ENCODE results near the gene GRIN2A.

The GRIN2A gene

GRCh38 chr16:9846362-9847099 lies 335.7 kb downstream of the GRIN2A start:
- no peak for DNase-seq

- DNase-seq: no peak
Observed at GRCh38 chr16:9845661-9846361, 336.4 kb downstream of the GRIN2A start.

- no peak for DNase-seq
Observed at GRCh38 chr16:9844361-9844760, 337.9 kb downstream of the GRIN2A start.

- DNase-seq: no peak
Observed at GRCh38 chr16:9843424-9844018, 338.7 kb downstream of the GRIN2A start.

GRCh38 chr16:9840761-9841665 lies 341.2 kb downstream of the GRIN2A start:
- no peak for DNase-seq

GRCh38 chr16:9837481-9837880 lies 344.7 kb downstream of the GRIN2A start:
- DNase-seq: no peak

- DNase-seq: no peak
Observed at GRCh38 chr16:9836118-9836736, 346.0 kb downstream of the GRIN2A start.

GRCh38 chr16:9827062-9827752 lies 355.0 kb downstream of the GRIN2A start:
- no peak for DNase-seq

GRCh38 chr16:9826656-9827055 lies 355.6 kb downstream of the GRIN2A start:
- DNase-seq: no peak

GRCh38 chr16:9824200-9825068 lies 357.8 kb downstream of the GRIN2A start:
- DNase-seq: no peak

GRCh38 chr16:9823510-9823909 lies 358.7 kb downstream of the GRIN2A start:
- no peak for DNase-seq

GRCh38 chr16:9821970-9822369 lies 360.3 kb downstream of the GRIN2A start:
- DNase-seq: no peak

- DNase-seq: no peak
Observed at GRCh38 chr16:9821331-9821730, 360.9 kb downstream of the GRIN2A start.

GRCh38 chr16:9820476-9821246 lies 361.6 kb downstream of the GRIN2A start:
- no peak for DNase-seq

GRCh38 chr16:9818702-9819101 lies 363.5 kb downstream of the GRIN2A start:
- no peak for DNase-seq

- no peak for DNase-seq
Observed at GRCh38 chr16:9817586-9817985, 364.6 kb downstream of the GRIN2A start.

GRCh38 chr16:9816644-9817043 lies 365.6 kb downstream of the GRIN2A start:
- DNase-seq: no peak

GRCh38 chr16:9813665-9814064 lies 368.6 kb downstream of the GRIN2A start:
- DNase-seq: no peak

- no peak for DNase-seq
Observed at GRCh38 chr16:9808210-9808609, 374.0 kb downstream of the GRIN2A start.

- no peak for DNase-seq
Observed at GRCh38 chr16:9807302-9807701, 374.9 kb downstream of the GRIN2A start.

Measured in MV-4-11 (cell line).